ENCODE data around the gene RCAN2. TPM values are rescaled to one million over a fixed set of nuclear protein-coding genes. Genes with fewer than 3 reads are reported as not detected.

Gene RCAN2
- total RNA-seq, 3 donors from 2014 or later, result 2.9 to 14.9 (median 5.9) TPM

DNA sequence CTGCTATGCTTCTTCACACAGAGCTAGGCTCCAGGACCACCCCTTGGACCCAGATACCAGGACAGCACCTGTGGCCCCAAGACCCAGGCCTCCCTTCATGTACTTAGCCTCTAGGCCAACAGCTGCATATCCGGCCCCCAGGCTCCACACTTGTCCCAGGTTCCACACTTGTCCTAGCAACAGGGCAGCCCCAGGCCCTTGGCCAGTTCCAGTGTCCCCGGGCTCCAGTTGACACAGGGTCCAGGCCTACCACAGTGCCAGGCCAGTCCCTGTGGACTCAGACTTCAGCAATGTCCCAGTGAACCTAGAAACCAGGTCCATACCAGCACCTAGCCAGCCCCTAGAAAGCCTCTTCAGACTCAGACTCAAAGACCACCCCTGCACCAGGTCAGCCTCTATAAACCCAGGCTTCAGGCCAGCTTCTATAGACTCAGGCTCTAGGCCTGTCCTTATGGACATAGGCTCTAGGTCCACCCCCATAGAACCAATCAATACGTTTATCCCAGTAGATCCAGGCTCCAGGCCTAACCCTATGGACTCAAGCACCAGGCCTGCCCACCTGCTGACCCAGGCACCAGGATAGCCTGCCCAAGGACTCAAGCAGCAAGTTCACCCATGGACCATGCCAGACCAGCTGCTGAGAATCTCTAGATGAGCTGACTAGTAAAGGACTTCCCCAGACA is 46.3 kb downstream of the RCAN2 start:
- intact Hi-C loops (cut with DNase I; ENCODE audit: low total_unique reads), result loop anchor here (5.0 kb wide), 1 partner anchor 57 kb away; no protein-coding TSS in a partner anchor
- Histone ChIP-seq H3K27ac (no peak overlapping the region), H3K4me3 (no peak overlapping the region), H3K4me1 (no peaks in the 10 kb centered on the region), H3K9me3 (peaks cover 4 to 14% of the 10 kb centered on the region in 2 donors), H3K27me3 (no peaks in the 10 kb centered on the region), H3K36me3 (no peaks in the 10 kb centered on the region)
- TF ChIP-seq, protein P1, sequence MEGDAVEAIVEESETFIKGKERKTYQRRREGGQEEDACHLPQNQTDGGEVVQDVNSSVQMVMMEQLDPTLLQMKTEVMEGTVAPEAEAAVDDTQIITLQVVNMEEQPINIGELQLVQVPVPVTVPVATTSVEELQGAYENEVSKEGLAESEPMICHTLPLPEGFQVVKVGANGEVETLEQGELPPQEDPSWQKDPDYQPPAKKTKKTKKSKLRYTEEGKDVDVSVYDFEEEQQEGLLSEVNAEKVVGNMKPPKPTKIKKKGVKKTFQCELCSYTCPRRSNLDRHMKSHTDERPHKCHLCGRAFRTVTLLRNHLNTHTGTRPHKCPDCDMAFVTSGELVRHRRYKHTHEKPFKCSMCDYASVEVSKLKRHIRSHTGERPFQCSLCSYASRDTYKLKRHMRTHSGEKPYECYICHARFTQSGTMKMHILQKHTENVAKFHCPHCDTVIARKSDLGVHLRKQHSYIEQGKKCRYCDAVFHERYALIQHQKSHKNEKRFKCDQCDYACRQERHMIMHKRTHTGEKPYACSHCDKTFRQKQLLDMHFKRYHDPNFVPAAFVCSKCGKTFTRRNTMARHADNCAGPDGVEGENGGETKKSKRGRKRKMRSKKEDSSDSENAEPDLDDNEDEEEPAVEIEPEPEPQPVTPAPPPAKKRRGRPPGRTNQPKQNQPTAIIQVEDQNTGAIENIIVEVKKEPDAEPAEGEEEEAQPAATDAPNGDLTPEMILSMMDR (IDR thresholded peaks at IDR 0.05), result no peak
- TF ChIP-seq POLR2AphosphoS5 (IDR thresholded peaks at IDR 0.05) (no peak), POLR2A (IDR thresholded peaks at IDR 0.05) (no peak)
- no peak for DNase-seq (ENCODE audit: low spot score in 2 of 2)

DNA sequence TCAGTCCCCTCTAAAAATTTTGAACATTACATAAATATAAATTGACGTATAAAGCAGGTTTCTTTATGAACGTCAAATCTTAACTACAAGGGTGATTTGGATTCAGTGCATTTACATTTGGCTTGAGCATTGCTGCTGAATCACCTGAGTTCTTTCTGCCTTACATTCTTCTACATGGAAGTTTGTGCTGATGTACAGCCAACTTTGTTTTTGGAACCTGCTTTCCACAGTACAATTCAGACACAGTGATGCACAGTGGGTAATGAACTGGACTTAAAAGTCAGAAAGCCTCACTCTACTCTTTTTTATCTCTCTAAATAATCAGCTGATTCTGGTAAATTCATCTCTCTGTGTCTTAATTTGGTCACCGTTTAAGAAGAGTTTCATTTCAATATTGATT is 47.6 kb downstream of the RCAN2 start:
- no peaks in the 10 kb centered on the region for H3K4me1 ChIP-seq
- no peak overlapping the region for H3K4me3 ChIP-seq
- no peaks in the 10 kb centered on the region for H3K36me3 ChIP-seq
- intact Hi-C loops (cut with DNase I; ENCODE audit: low total_unique reads), result loop anchor here (5.0 kb wide), 1 partner anchor 59 kb away; no protein-coding TSS in a partner anchor
- TF ChIP-seq, protein P1 (IDR thresholded peaks at IDR 0.05), result no peak
- TF ChIP-seq POLR2A (IDR thresholded peaks at IDR 0.05) (no peak), POLR2AphosphoS5 (IDR thresholded peaks at IDR 0.05) (no peak)
- no peak overlapping the region for H3K27ac ChIP-seq
- H3K9me3 ChIP-seq, result peaks cover 4 to 14% of the 10 kb centered on the region in 2 donors
- no peaks in the 10 kb centered on the region for H3K27me3 ChIP-seq
- DNase-seq (ENCODE audit: low spot score in 2 of 2), result no peak

DNA sequence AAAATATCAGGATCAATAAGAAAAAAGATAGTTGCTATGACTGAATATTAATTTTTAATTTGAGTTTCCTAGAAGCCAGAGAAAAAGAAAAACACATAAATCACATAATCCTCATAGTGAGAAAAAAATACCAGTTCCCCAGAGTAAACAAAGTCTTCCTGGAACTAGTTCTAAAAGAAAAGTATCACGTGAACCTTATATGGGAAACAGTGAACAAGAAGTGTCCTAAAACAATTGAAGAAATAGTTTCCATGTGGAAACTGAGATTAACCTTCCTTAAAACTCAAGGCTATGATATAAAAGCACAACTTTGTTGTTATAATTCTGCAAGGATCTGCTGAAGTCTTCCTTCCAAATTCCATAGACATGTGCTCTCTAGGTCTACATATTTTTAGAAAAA is 50.6 kb downstream of the RCAN2 start:
- Histone ChIP-seq H3K27ac (no peak overlapping the region), H3K27me3 (no peaks in the 10 kb centered on the region), H3K9me3 (no peaks in the 10 kb centered on the region), H3K4me3 (no peak overlapping the region), H3K4me1 (no peaks in the 10 kb centered on the region), H3K36me3 (no peaks in the 10 kb centered on the region)
- intact Hi-C loops (cut with DNase I; ENCODE audit: low total_unique reads), result loop anchor here (5.0 kb wide), 1 partner anchor 62 kb away; no protein-coding TSS in a partner anchor
- no peak for DNase-seq (ENCODE audit: low spot score in 2 of 2)
- TF ChIP-seq, protein P1 (IDR thresholded peaks at IDR 0.05), result no peak
- TF ChIP-seq POLR2AphosphoS5 (IDR thresholded peaks at IDR 0.05), result no peak
- TF ChIP-seq POLR2A (IDR thresholded peaks at IDR 0.05), result no peak

DNA sequence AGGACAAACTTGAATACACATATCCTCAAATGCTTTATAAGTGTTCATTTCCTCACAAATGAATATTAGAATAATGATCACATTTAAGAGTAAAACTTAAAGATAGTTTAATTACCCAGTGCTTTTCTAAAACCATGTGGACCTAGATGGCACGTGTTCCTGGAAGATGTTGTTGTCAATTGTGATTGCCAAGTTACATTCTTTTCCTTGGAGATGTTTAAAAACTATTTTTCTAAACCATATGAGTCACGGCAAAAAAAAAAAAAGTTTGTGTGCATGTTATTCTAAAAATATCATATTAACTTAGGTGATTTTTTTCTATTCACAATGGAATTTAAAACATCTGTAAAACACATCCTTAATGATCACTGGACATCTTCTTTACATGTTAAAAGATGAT is 51.1 kb downstream of the RCAN2 start:
- Histone ChIP-seq H3K27ac (no peak overlapping the region), H3K4me1 (no peaks in the 10 kb centered on the region), H3K36me3 (no peaks in the 10 kb centered on the region), H3K4me3 (no peak overlapping the region), H3K27me3 (no peaks in the 10 kb centered on the region), H3K9me3 (no peaks in the 10 kb centered on the region)
- TF ChIP-seq POLR2A (IDR thresholded peaks at IDR 0.05) (no peak), POLR2AphosphoS5 (IDR thresholded peaks at IDR 0.05) (no peak)
- TF ChIP-seq, protein P1 (IDR thresholded peaks at IDR 0.05), result no peak
- intact Hi-C loops (cut with DNase I; ENCODE audit: low total_unique reads), result loop anchor here (5.0 kb wide), 1 partner anchor 62 kb away; no protein-coding TSS in a partner anchor
- DNase-seq (ENCODE audit: low spot score in 2 of 2), result no peak

DNA sequence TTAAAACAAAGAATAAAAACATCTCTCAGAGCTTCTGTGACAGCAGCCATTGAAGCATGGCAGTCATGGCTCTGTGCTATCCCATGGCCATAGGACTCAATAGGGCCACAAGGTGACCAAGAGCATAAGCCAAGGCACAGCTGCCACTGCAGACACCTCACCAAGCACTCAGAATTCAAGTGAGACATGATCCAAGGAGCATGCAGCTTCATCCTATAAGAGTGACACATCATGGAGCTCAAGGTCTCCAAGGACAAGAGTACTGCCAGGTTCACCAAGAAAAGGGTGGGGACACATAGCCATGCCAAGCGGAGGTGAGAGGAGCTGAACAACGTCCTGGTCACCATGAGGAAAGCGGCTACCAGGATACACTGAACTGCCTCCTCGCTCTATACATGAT is 53.0 kb downstream of the RCAN2 start:
- H3K27me3 ChIP-seq, result no peaks in the 10 kb centered on the region
- no peak for DNase-seq (ENCODE audit: low spot score in 2 of 2)
- intact Hi-C loops (cut with DNase I; ENCODE audit: low total_unique reads), result no loop called here
- no peak overlapping the region for H3K27ac ChIP-seq
- H3K4me3 ChIP-seq, result no peak overlapping the region
- H3K9me3 ChIP-seq, result no peaks in the 10 kb centered on the region
- no peak for TF ChIP-seq POLR2AphosphoS5 (IDR thresholded peaks at IDR 0.05)
- TF ChIP-seq POLR2A (IDR thresholded peaks at IDR 0.05), result no peak
- TF ChIP-seq, protein P1 (IDR thresholded peaks at IDR 0.05), result no peak
- no peaks in the 10 kb centered on the region for H3K4me1 ChIP-seq
- H3K36me3 ChIP-seq, result no peaks in the 10 kb centered on the region
